Measurements from ENCODE around the gene WDR77. TPM values are rescaled to one million over a fixed set of nuclear protein-coding genes. Genes with fewer than 3 reads are reported as not detected.
A peak's percentile ranks its signal among the peaks of the same experiment; 100 is the strongest.

Gene WDR77
- total RNA-seq, 1 donor = 8.6 TPM

DNA sequence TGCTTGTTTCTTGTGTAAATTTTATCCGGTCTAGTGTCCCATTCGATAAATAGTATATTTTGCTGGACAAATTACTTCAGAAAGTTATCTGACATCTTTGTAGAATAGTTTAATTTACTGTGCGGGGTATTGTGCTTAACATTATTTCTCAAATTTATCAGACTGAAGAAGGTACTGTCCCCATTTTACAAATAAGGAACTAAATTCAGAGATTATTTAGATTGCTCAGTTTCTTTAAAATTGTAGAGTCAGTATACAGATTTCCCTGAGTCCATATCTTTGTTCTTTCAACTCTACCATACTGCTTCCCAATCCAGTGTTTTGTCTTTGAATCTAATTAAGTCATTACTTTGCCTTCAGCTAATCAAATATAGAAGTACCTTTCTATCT lies 6.6 kb upstream of the WDR77 start:
- Histone ChIP-seq H3K4me1 (ENCODE audit: insufficient read depth, low read length) (peaks cover 26% of the 10 kb centered on the region), H3K27me3 (ENCODE audit: insufficient read depth, low read length) (no peaks in the 10 kb centered on the region)

DNA sequence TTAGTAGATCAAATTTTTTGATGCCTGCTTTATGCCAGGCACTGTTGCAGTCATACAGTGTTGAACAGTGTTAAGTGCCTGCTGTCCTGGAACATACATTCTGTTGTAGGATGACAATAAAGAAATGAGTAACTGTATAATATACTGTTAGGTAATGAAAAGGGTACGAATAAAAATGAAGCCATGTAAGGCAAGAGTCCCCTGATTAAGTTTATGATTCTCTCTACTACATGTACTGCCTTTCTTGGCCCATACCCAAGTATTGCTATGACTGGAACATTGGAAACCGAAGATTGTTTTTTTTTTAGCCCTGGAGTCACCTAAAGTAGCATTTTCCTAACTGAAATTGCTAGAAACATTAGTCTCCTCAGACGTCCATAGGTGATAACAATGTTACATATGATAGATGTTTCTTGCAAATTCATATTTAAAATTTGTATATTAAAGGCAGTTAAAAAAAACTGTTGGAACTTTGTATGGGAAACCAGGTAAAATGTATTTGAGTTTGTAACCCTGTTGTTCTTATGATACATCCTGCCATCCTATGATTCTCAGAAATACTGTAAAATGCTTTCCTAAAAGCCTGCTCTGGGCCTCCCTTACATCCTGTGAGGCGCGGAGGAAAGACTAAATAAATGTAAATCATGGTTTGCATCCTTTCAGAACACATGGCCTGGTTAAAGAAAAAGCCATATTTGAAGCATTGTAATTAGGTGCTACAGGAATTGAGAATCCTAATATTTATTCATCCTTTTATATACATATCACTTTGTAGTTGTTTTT lies 6.0 kb upstream of the WDR77 start:
- H3K4me3 ChIP-seq (ENCODE audit: low read length) = no peak overlapping the region
- H3K4me1 ChIP-seq (ENCODE audit: insufficient read depth, low read length) = peaks cover 31% of the 10 kb centered on the region
- no peaks in the 10 kb centered on the region for H3K9me3 ChIP-seq (ENCODE audit: low read depth, low read length)
- no peaks in the 10 kb centered on the region for H3K27me3 ChIP-seq (ENCODE audit: insufficient read depth, low read length)

More for the DNA sequence above, 6.6 kb upstream of the WDR77 start:
- Histone ChIP-seq H3K9me3 (ENCODE audit: low read depth, low read length) (no peaks in the 10 kb centered on the region), H3K4me3 (ENCODE audit: low read length) (no peak overlapping the region)

DNA sequence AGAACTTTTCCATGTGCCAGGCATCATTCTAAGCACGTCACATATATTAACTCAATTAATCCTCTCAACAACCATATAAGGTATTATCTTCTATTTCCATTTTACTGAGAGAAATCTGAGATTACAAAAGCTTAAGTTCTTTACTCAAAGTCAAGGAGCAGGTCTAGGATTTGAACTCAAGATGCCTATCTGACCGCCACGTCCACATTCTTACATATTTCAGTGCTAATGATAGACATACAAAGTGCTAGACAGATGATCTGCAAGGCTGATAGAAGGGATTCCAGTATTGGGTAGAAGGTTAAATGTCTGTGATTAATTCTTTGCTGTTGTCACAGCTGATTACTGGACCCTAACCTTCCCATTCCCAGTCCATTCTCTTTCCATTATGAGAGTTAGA lies 4.7 kb upstream of the WDR77 start:
- no peak overlapping the region for H3K4me3 ChIP-seq (ENCODE audit: low read length)
- H3K9me3 ChIP-seq (ENCODE audit: low read depth, low read length) = no peaks in the 10 kb centered on the region
- H3K4me1 ChIP-seq (ENCODE audit: insufficient read depth, low read length) = peaks cover 35% of the 10 kb centered on the region
- no peaks in the 10 kb centered on the region for H3K27me3 ChIP-seq (ENCODE audit: insufficient read depth, low read length)

DNA sequence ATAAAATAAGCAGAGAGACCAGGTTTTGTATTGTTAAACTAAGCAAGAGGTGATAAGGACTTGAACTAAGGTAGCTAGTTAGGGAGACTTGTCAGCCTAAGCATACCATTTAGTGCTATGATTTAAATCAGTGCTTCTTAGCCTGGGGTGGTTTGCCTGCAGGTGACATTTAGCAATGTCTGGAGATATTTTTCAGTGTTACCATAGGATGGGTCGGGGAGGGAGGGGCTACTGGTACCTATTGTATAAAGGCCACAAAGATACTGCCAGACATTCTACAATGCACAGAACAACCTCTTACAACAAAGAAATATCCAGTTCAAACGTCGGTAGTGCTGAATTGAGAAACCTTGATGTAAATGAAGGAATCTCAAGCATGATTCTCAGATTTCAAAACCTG lies 3.5 kb upstream of the WDR77 start:
- H3K4me3 ChIP-seq (ENCODE audit: low read length) = no peak overlapping the region
- no peaks in the 10 kb centered on the region for H3K9me3 ChIP-seq (ENCODE audit: low read depth, low read length)
- peaks cover 46% of the 10 kb centered on the region for H3K4me1 ChIP-seq (ENCODE audit: insufficient read depth, low read length)
- no peaks in the 10 kb centered on the region for H3K27me3 ChIP-seq (ENCODE audit: insufficient read depth, low read length)

DNA sequence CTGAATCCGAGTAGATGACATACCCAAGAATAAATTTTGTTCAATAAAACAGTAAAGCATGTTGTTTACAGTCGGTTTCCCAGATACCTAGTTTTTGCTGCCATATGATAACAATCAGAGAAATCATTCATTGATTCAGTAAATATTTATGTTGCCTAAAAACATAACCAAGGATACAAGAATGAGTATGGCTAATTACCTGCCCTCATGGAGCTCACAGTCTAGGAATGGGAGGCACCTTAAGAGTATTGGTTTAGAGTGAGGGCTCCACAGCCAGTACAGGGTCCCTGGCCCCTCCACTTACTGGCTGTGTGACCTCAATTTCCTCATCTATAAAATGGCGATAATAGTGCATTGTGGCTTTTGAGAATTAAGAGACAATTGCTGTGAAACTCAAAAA lies 1.1 kb upstream of the WDR77 start:
- Histone ChIP-seq H3K4me3 (ENCODE audit: low read length) (peak overlapping the region; percentile 97), H3K4me1 (ENCODE audit: insufficient read depth, low read length) (peaks cover 52% of the 10 kb centered on the region), H3K9me3 (ENCODE audit: low read depth, low read length) (no peaks in the 10 kb centered on the region), H3K27me3 (ENCODE audit: insufficient read depth, low read length) (no peaks in the 10 kb centered on the region)

DNA sequence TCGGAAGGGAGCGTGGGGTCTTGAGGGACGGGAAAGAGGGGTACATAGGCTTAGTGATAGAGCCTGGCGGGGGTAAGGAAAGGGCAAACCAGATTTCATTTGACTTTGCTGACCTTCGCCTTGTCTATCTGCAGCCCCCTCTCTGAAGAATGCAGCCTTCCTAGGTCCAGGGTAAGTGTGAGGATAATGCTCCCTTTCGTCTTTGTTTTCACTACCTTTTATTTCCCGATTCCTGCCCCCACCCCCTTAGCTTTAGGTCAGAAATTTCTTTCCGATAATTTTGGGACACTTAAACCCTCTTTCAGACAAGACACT lies 604 bp upstream of the WDR77 start:
- Histone ChIP-seq H3K4me3 (ENCODE audit: low read length) (peak overlapping the region; percentile 97), H3K27me3 (ENCODE audit: insufficient read depth, low read length) (no peaks in the 10 kb centered on the region), H3K4me1 (ENCODE audit: insufficient read depth, low read length) (peaks cover 52% of the 10 kb centered on the region), H3K9me3 (ENCODE audit: low read depth, low read length) (no peaks in the 10 kb centered on the region)

DNA sequence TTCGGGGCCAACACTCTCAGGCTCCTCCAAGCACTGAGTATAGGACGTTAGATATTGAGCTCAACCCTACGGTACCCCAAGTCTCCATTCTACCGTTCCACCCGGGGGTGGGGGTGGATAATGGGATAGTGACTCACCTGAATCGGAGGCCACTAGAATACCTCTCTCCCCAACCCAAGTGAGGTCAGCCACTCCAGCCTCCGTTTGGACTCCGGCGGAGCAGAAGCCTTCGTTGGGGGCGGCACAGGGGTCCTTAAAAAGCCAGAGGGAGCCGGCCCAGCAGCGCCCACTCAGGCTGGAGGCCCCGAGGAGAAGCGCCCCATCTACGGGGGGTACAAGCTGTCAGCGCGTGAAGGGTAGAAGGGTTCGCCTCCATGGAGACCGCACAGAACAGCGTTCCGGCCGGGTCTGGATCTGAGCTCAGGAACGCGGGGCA lies 556 bp downstream of the WDR77 start:
- no peaks in the 10 kb centered on the region for H3K9me3 ChIP-seq (ENCODE audit: low read depth, low read length)
- peaks cover 47% of the 10 kb centered on the region for H3K4me1 ChIP-seq (ENCODE audit: insufficient read depth, low read length)
- H3K4me3 ChIP-seq (ENCODE audit: low read length) = peak overlapping the region; percentile 97
- no peaks in the 10 kb centered on the region for H3K27me3 ChIP-seq (ENCODE audit: insufficient read depth, low read length)

DNA sequence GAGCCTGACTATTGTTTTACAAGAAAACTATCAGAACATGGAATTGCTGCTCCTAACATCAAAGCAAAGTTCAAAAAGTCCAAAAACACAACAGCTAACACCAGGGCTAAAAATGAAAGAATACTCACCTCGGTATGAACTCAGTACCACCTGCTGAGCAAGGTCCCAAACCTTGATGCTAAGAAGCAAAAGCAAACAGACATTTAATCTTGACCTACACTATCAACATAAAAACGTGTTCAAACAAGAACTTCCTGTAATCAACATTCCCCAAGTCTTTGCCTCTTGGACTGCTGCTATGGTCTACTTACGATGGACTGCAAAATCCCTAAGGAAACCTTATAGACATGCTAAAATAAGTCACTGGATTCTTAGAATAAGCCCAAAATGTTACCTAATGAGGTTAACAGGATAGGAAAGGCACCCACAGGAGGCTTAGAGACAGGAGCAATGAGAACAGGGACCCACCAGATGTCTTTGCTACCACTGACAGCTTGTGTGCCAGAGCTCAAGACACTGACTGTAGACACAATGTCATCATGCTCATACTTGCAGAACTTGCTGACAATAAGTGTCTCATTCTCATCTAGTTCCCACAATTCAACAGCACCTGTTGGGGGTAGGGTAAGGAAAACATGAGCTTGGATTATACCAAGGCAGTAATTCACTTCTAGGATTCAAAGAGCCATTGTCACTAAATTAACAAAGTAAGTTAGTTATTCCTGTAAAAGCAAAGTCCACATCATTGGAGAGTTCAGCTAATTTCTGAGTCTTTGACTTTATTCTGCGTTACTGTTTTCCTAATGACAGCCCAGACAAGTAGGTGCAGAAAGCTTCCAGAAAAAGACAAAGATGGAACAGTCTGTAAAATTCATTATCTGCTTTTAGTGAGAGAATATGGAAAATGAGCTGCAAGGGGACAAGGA lies 1.8 kb downstream of the WDR77 start:
- no peak overlapping the region for H3K4me3 ChIP-seq (ENCODE audit: low read length)
- H3K9me3 ChIP-seq (ENCODE audit: low read depth, low read length) = no peaks in the 10 kb centered on the region
- peaks cover 41% of the 10 kb centered on the region for H3K4me1 ChIP-seq (ENCODE audit: insufficient read depth, low read length)
- H3K27me3 ChIP-seq (ENCODE audit: insufficient read depth, low read length) = no peaks in the 10 kb centered on the region

DNA sequence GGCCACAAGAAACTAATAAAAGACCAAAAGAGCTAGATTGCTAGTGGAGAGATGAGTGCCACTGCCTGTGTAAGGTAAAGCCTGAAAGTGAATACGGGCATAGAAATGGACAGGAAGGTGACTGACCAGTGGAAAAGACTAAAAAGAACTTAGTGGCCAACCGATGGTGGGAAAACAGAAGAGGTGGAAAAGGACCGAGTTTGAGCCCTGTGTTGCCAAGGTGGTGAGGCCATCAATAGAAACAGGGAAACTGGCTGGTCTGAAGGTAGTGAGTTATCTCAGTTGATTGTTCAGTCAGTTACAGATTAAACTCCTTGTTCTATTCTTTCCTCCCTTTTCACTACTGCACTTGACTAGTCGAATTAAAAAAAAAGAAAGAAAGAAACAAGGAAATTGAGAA lies 2.5 kb downstream of the WDR77 start:
- H3K4me3 ChIP-seq (ENCODE audit: low read length) = no peak overlapping the region
- H3K9me3 ChIP-seq (ENCODE audit: low read depth, low read length) = no peaks in the 10 kb centered on the region
- H3K27me3 ChIP-seq (ENCODE audit: insufficient read depth, low read length) = no peaks in the 10 kb centered on the region
- H3K4me1 ChIP-seq (ENCODE audit: insufficient read depth, low read length) = peaks cover 37% of the 10 kb centered on the region

DNA sequence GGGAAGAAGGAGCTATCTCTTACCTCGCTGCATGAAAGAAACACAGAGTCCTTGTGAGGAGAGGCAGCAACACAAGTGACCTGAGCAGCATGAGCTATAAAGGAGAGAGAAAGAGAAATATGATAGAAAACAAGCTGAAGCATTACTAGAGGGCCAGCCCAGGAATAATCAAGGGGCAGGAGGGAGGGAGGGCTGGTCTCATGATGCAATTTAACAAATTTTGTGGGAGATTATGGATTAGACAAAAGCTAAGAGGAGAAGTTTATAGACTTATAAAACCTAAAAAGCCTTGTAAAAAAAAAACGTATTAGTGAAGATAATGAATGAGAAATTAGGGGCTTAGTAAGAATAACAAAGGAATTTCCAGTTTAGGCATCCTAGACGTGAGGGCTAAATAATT lies 5.0 kb downstream of the WDR77 start:
- Histone ChIP-seq H3K27me3 (ENCODE audit: insufficient read depth, low read length) (no peaks in the 10 kb centered on the region), H3K4me3 (ENCODE audit: low read length) (no peak overlapping the region), H3K4me1 (ENCODE audit: insufficient read depth, low read length) (peaks cover 22% of the 10 kb centered on the region), H3K9me3 (ENCODE audit: low read depth, low read length) (no peaks in the 10 kb centered on the region)

DNA sequence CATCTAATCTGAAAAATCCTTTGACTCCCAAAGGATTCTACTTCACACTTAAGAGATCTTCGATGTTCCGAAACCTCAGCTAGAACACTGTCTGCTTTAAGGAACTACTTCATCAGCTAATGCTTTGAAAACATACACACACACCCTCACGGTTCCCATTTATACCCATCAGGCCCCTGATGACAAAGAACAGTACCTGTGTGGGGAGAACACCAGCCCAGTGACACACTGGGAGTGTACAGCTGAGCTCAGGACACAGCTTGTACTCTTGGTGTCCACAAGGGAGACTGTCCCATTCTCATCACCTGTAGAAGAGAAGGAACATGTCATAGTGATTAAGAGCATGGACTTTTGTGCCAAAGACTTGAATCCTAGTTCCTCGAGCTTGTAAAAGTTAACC lies 6.6 kb downstream of the WDR77 start:
- peaks cover 10% of the 10 kb centered on the region for H3K4me1 ChIP-seq (ENCODE audit: insufficient read depth, low read length)
- no peaks in the 10 kb centered on the region for H3K9me3 ChIP-seq (ENCODE audit: low read depth, low read length)
- no peaks in the 10 kb centered on the region for H3K27me3 ChIP-seq (ENCODE audit: insufficient read depth, low read length)
- no peak overlapping the region for H3K4me3 ChIP-seq (ENCODE audit: low read length)

DNA sequence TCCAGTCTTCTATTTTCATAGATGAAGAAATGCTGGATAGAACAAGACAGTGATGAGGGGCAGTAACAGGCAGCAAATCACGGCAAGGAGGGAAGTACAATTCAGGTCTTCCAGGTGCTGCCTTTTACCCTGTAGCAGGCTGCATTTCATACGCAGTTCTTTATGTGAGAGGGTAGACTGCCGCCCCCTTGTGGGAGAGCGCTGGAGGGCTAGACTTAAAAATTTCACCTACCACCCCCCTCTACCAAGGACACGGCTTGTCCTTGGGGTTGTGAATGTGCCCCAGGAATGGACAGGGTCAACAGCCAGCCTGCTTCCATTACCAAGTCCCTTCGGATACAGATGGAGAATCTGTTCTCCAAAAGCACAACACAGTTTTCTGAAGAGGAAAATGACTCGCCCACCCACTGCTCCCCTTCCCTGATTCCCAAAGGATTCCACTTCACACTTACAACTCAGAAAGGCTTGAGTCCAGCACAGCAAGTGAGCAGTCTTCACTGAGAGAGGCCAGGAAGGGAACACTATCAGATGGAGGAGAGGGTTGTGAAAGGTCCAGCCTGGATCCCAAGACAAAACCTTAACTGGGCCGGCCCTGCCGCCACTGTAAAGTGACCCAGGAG lies 7.4 kb downstream of the WDR77 start:
- H3K4me3 ChIP-seq (ENCODE audit: low read length) = no peak overlapping the region
- peaks cover 6% of the 10 kb centered on the region for H3K4me1 ChIP-seq (ENCODE audit: insufficient read depth, low read length)
- H3K27me3 ChIP-seq (ENCODE audit: insufficient read depth, low read length) = no peaks in the 10 kb centered on the region
- no peaks in the 10 kb centered on the region for H3K9me3 ChIP-seq (ENCODE audit: low read depth, low read length)

DNA sequence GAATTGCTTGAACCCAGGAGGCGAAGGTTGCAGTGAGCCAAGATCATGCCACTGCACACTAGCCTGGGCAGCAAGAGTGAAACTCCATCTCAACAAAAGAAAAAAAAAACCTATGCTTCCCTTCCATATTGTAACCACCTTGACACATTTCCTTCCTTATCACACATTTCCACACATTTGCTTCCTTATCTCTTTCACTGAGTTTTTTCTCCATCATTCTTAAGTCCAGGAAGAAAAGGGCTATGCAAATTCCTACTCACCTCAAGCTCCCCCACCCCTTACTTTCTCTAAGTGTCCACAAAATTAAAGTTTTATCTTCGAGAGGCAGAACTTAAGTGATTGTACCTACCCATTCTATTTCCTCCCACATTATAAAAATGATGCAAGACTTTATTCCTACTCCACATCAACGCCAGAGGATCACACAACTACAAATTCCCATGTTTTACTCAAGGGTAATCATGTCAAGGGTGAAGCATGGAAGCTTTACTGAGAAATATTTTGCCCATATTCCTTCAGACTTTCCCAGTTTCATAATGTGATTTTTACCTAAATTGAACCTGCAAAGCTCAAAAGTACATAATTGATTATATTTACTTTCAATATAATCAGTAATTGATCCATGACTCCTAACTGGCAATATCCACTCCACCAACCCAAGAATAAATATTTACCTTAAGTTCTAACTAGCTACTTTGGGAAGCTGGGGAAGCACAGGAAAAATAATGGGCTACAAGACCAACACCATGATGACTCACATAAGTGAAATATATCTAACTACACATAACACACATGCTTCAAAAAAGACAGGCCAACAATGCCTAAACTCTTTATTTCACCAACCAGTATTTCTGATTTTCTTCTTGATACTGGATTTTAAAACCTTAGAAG lies 9.3 kb downstream of the WDR77 start:
- H3K4me3 ChIP-seq (ENCODE audit: low read length) = no peak overlapping the region
- no peaks in the 10 kb centered on the region for H3K27me3 ChIP-seq (ENCODE audit: insufficient read depth, low read length)
- H3K4me1 ChIP-seq (ENCODE audit: insufficient read depth, low read length) = peaks cover 6% of the 10 kb centered on the region
- no peaks in the 10 kb centered on the region for H3K9me3 ChIP-seq (ENCODE audit: low read depth, low read length)

DNA sequence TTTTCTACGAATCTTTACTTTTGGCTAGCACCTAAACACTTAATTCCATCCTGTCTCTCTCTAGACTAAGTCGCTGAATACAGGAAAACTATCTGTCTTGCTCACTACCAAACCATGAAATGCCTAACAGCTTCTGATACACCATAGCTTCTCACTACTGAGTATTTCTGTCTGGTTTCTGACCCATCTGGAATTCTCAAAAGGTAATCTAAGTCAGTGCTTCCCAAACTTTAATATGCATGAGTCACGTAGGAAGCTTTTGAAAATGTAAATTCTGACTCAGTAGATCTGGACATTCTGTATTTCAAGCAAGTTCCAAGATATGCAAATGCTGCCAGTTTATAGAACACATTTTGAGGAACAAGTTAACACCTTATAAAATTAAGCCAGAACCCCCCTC lies 12.3 kb downstream of the WDR77 start:
- no peak overlapping the region for H3K4me3 ChIP-seq (ENCODE audit: low read length)
- peaks cover 4% of the 10 kb centered on the region for H3K4me1 ChIP-seq (ENCODE audit: insufficient read depth, low read length)
- no peaks in the 10 kb centered on the region for H3K9me3 ChIP-seq (ENCODE audit: low read depth, low read length)
- no peaks in the 10 kb centered on the region for H3K27me3 ChIP-seq (ENCODE audit: insufficient read depth, low read length)
